Adrenal gland (tissue), 5 donors: ENCODE data around the gene GXYLT1.

Experiments
- CTCF ChIP-seq, 6 experiments: fragments of 450-650 bp in 4 of 6; fragments of 200-600 bp in 2 of 6; sonication (generic) in 1 of 6; IDR thresholded peaks; 1 replicate in 5 of 6; 2 replicates in 1 of 6; pipeline versions ENCODE4 v1.5.1 to v1.8.0; 2016 to 2021; ENCODE audit warnings: antibody characterized with exemption in 6 of 6, mild to moderate bottlenecking in 2 of 6, moderate library complexity in 1 of 6
- POLR2A ChIP-seq, 2 donors: fragments of 450-650 bp; IDR thresholded peaks; one replicate each; pipeline ENCODE4 v1.6.1; 2017; ENCODE audit warnings: antibody characterized with exemption in 2 of 2, mild to moderate bottlenecking in 2 of 2, moderate library complexity in 1 of 2
- donor health status: DM: no; HTN: no; CAD: no.

- no peak for TF ChIP-seq CTCF (IDR thresholded peaks at IDR 0.05)
- TF ChIP-seq POLR2A (IDR thresholded peaks at IDR 0.05) = no peak
Observed at GRCh38 chr12:42085594-42085993, 59.1 kb downstream of the GXYLT1 start.
